H1 (cell line): ENCODE data around the gene PLA2G4A. TPM values are rescaled to one million over a fixed set of nuclear protein-coding genes. Genes with fewer than 3 reads are reported as not detected.

Experiments
- CTCF ChIA-PET: fragments of 300-600 bp; sonication (Branson Sonifier 250); formaldehyde crosslinking; loops from one replicate; lab custom pipeline; 2021; ENCODE audit not compliant: partially characterized antibody; lab: Charles Lee
- POLR2A ChIA-PET: fragments of 300-600 bp; sonication (Branson Sonifier 250); formaldehyde crosslinking; loops from one replicate; lab custom pipeline; 2021; ENCODE audit warnings: inconsistent platforms; ENCODE audit not compliant: partially characterized antibody; lab: Charles Lee
- DNase-seq, 2 experiments: peaks; one replicate each; pipeline versions ENCODE4 v3.0.0 to v3.0.0-alpha.2; 2010 to 2022; ENCODE audit warnings: low spot score in 2 of 2, low read depth in 1 of 2, mixed read lengths in 1 of 2
- FAIRE-seq: peaks from 2 replicates; lab custom pipeline; 2011; peaks lifted over from hg19 to GRCh38; lab: Jason Lieb, UNC
- H2AFZ ChIP-seq: 2 replicates; pipeline ENCODE4 v1.8.1; 2012; ENCODE audit warnings: low read length, inconsistent platforms
- H2AK5ac ChIP-seq: 2 replicates; pipeline ENCODE4 v1.6.1; 2013; ENCODE audit warnings: low read depth, low read length
- H2BK120ac ChIP-seq: replicated peaks from 2 replicates; pipeline ENCODE3; 2013; ENCODE audit warnings: low read depth, low read length, inconsistent platforms
- H2BK12ac ChIP-seq: 2 replicates; pipeline ENCODE4 v1.6.1; 2013; ENCODE audit warnings: low read depth, low read length
- H2BK15ac ChIP-seq: 2 replicates; pipeline ENCODE4 v1.6.1; 2013; ENCODE audit warnings: low read length
- H2BK20ac ChIP-seq: 2 replicates; pipeline ENCODE4 v1.6.1; 2013; ENCODE audit warnings: low read length
- H2BK5ac ChIP-seq: 2 replicates; pipeline ENCODE4 v1.6.1; 2013; ENCODE audit warnings: low read depth, low read length
- H3K14ac ChIP-seq: 2 replicates; pipeline ENCODE4 v1.6.1; 2013; ENCODE audit warnings: inconsistent platforms; ENCODE audit not compliant: insufficient read length
- H3K18ac ChIP-seq: 2 replicates; pipeline ENCODE4 v1.6.1; 2013; ENCODE audit warnings: low read length; ENCODE audit errors: extremely low read depth
- H3K23ac ChIP-seq: 2 replicates; pipeline ENCODE4 v1.6.1; 2013; ENCODE audit warnings: inconsistent platforms; ENCODE audit not compliant: insufficient read length
- H3K23me2 ChIP-seq: 2 replicates; pipeline ENCODE4 v1.6.1; 2013; ENCODE audit warnings: low read depth, low read length
- H3K27ac ChIP-seq: 2 replicates; pipeline ENCODE4 v1.6.1; 2011; ENCODE audit warnings: low read depth, low read length, inconsistent platforms
- H3K27me3 ChIP-seq, 4 experiments: replicated peaks in 1 of 4; 1 replicate in 1 of 4; 2 replicates in 3 of 4; pipeline versions ENCODE4 v1.6.1 to v1.8.1; 2011 to 2013; ENCODE audit warnings: low read length in 3 of 4, mild to moderate bottlenecking in 3 of 4, inconsistent platforms in 2 of 4, mixed read lengths in 2 of 4, moderate library complexity in 1 of 4; ENCODE audit not compliant: control insufficient read depth in 3 of 4, insufficient read depth in 3 of 4; ENCODE audit errors: extremely low read depth in 1 of 4
- H3K36me3 ChIP-seq, 4 experiments: 2 replicates each; pipeline versions ENCODE4 v1.6.1 to v1.8.1; 2011 to 2013; ENCODE audit warnings: mild to moderate bottlenecking in 4 of 4, low read length in 3 of 4, moderate library complexity in 2 of 4, control low read depth in 1 of 4, inconsistent platforms in 1 of 4; ENCODE audit not compliant: insufficient read depth in 4 of 4, control insufficient read depth in 2 of 4
- H3K4ac ChIP-seq: replicated peaks from 2 replicates; pipeline ENCODE3; 2013; ENCODE audit warnings: low read length, low read depth, mixed read lengths, inconsistent platforms; ENCODE audit not compliant: insufficient read length
- H3K4me1 ChIP-seq, 4 experiments: replicated peaks in 1 of 4; 1 replicate in 1 of 4; 2 replicates in 3 of 4; pipeline versions ENCODE4 v1.6.1 to v1.8.1; 2011 to 2013; ENCODE audit warnings: low read length in 3 of 4, inconsistent platforms in 2 of 4, mixed read lengths in 1 of 4; ENCODE audit not compliant: insufficient read depth in 4 of 4, control insufficient read depth in 3 of 4
- H3K4me2 ChIP-seq, 2 experiments: 2 replicates each; pipeline versions ENCODE4 v1.6.1 to v1.8.1; 2011 to 2013; ENCODE audit warnings: low read depth in 2 of 2, low read length in 2 of 2, control low read depth in 1 of 2, inconsistent platforms in 1 of 2, mild to moderate bottlenecking in 1 of 2; ENCODE audit not compliant: insufficient read depth in 1 of 2
- H3K4me3 ChIP-seq, 4 experiments: fragments of 200-600, 300-600 bp in 1 of 4; sonication (generic), shearing (Covaris generic), sonication (Bioruptor Twin) in 1 of 4; 2 replicates each; pipeline versions ENCODE4 v1.5.1 to v1.8.1; 2011 to 2016; ENCODE audit warnings: low read length in 4 of 4, low read depth in 3 of 4, control low read depth in 2 of 4, inconsistent platforms in 2 of 4, mild to moderate bottlenecking in 2 of 4, mixed read lengths in 1 of 4, moderate library complexity in 1 of 4; ENCODE audit not compliant: insufficient read depth in 2 of 4; ENCODE audit errors: extremely low read depth in 1 of 4
- H3K56ac ChIP-seq: replicated peaks from 2 replicates; pipeline ENCODE3; 2013; ENCODE audit warnings: low read depth, mild to moderate bottlenecking, mixed read lengths, low read length, inconsistent platforms; ENCODE audit not compliant: insufficient read length
- H3K79me1 ChIP-seq: 2 replicates; pipeline ENCODE4 v1.6.1; 2013; ENCODE audit warnings: low read depth, low read length, control low read depth
- H3K79me2 ChIP-seq, 2 experiments: 2 replicates each; pipeline versions ENCODE4 v1.6.1 to v1.8.1; 2012 to 2013; ENCODE audit warnings: low read length in 2 of 2, mild to moderate bottlenecking in 2 of 2, inconsistent platforms in 1 of 2; ENCODE audit not compliant: insufficient read depth in 2 of 2, control insufficient read depth in 1 of 2
- H3K9ac ChIP-seq, 4 experiments: replicated peaks in 1 of 4; 1 replicate in 1 of 4; 2 replicates in 3 of 4; pipeline versions ENCODE4 v1.6.1 to v1.8.1; 2011 to 2013; ENCODE audit warnings: low read depth in 3 of 4, low read length in 3 of 4, control low read depth in 2 of 4, mild to moderate bottlenecking in 2 of 4, moderate library complexity in 2 of 4, inconsistent platforms in 1 of 4; ENCODE audit errors: extremely low read depth in 1 of 4
- H3K9me3 ChIP-seq, 2 experiments: 2 replicates each; pipeline versions ENCODE4 v1.6.1 to v1.8.1; 2012 to 2013; ENCODE audit warnings: mild to moderate bottlenecking in 2 of 2, moderate library complexity in 2 of 2, control low read depth in 1 of 2, inconsistent platforms in 1 of 2, low read depth in 1 of 2, low read length in 1 of 2, mixed read lengths in 1 of 2; ENCODE audit not compliant: insufficient read depth in 2 of 2
- H4K20me1 ChIP-seq, 2 experiments: replicated peaks in 1 of 2; 2 replicates each; pipeline versions ENCODE3 to v1.8.1; 2011 to 2013; ENCODE audit warnings: inconsistent platforms in 2 of 2, low read length in 2 of 2, mild to moderate bottlenecking in 1 of 2; ENCODE audit not compliant: insufficient read depth in 2 of 2, control insufficient read depth in 1 of 2
- H4K5ac ChIP-seq: 2 replicates; pipeline ENCODE4 v1.6.1; 2013; ENCODE audit warnings: low read length, low read depth, mixed read lengths, inconsistent platforms; ENCODE audit not compliant: insufficient read length
- H4K8ac ChIP-seq: 2 replicates; pipeline ENCODE4 v1.8.0; 2013; ENCODE audit warnings: mild to moderate bottlenecking, moderate library complexity, low read length, inconsistent platforms; ENCODE audit not compliant: insufficient read depth; ENCODE audit errors: extremely low read depth
- H4K91ac ChIP-seq: replicated peaks from 2 replicates; pipeline ENCODE3; 2013; ENCODE audit warnings: low read length, mixed read lengths, inconsistent platforms; ENCODE audit not compliant: insufficient read length
- BACH1 ChIP-seq: IDR thresholded peaks from 2 replicates; pipeline ENCODE4 v1.6.1; 2012; ENCODE audit warnings: low read length, improper control_type of control experiment
- CBX5 ChIP-seq: fragments of 300-800, 300-1000 bp; sonication (generic); IDR thresholded peaks from 2 replicates; pipeline ENCODE4 v1.7.1; 2016; ENCODE audit warnings: antibody characterized with exemption, low read length, low read depth
- E2F6 ChIP-seq: IDR thresholded peaks from 2 replicates; pipeline ENCODE4 v1.6.1; 2012; ENCODE audit warnings: inconsistent platforms
- JUN ChIP-seq: IDR thresholded peaks from 2 replicates; pipeline ENCODE4 v1.6.1; 2011; ENCODE audit warnings: low read depth, mild to moderate bottlenecking, improper control_type of control experiment, low read length
- KDM4A ChIP-seq: IDR thresholded peaks from one replicate; pipeline ENCODE4 v1.7.1; 2012; ENCODE audit warnings: low read depth, mild to moderate bottlenecking, moderate library complexity, low read length, inconsistent platforms; ENCODE audit not compliant: severe bottlenecking
- MAX ChIP-seq: IDR thresholded peaks from 2 replicates; pipeline ENCODE4 v1.6.1; 2012; ENCODE audit warnings: inconsistent platforms
- SIN3A ChIP-seq, 2 experiments: IDR thresholded peaks in 1 of 2; conservative IDR thresholded peaks in 1 of 2; 2 replicates each; pipeline ENCODE4 v1.6.1; 2011 to 2012; ENCODE audit warnings: low read length in 2 of 2, improper control_type of control experiment in 1 of 2, low read depth in 1 of 2, mild to moderate bottlenecking in 1 of 2
- SP1 ChIP-seq: IDR thresholded peaks from 2 replicates; pipeline ENCODE4 v1.6.1; 2011; ENCODE audit warnings: low read depth, low read length
- TAF1 ChIP-seq: IDR thresholded peaks from 2 replicates; pipeline ENCODE4 v1.6.1; 2011; ENCODE audit warnings: mild to moderate bottlenecking, low read depth, low read length
- WGBS, 2 experiments: shearing (Covaris generic) in 1 of 2; methylation state at CpG; one replicate each; pipeline versions ENCODE4 v1.1.6 to v1.1.7; 2013 to 2015; ENCODE audit warnings: low lambda C conversion rate in 2 of 2, mixed read lengths in 2 of 2, inconsistent platforms in 1 of 2, low coverage in 1 of 2, missing lambda C conversion rate in 1 of 2; ENCODE audit not compliant: insufficient replicate concordance in 2 of 2, insufficient coverage in 1 of 2, insufficient read length in 1 of 2; ENCODE audit errors: extremely low coverage in 1 of 2, missing lambda C conversion rate in 1 of 2; 5-methylcytosine and 5-hydroxymethylcytosine counted together
- long read RNA-seq, 2 experiments: library from RNA in 1 of 2; library from capped mRNA in 1 of 2; stranded (forward); transcript quantifications; one replicate each; pipeline ENCODE4 v2.0.0, GENCODE V29; 2021; ENCODE audit warnings: inconsistent platforms in 1 of 2
- polyA minus RNA-seq, 3 experiments: library from RNA; depleted of rRNA, polyadenylated mRNA; stranded (reverse); fragments of >200 nt; gene quantifications; 1 replicate in 2 of 3; 2 replicates in 1 of 3; pipeline ENCODE4 v1.2.3, GENCODE V29; 2011
- polyA plus RNA-seq, 7 experiments: library from polyadenylated mRNA; depleted of rRNA in 3 of 7; stranded (reverse) in 5 of 7; unstranded in 2 of 7; fragments of >200 nt in 5 of 7; fragments of 200-250 nt in 2 of 7; gene quantifications; 1 replicate in 5 of 7; 2 replicates in 1 of 7; 4 replicates in 1 of 7; pipeline versions ENCODE4 v1.2.1 to v1.2.3, GENCODE V29; 2011 to 2013; ENCODE audit warnings: missing spikeins in 2 of 7, mixed read lengths in 2 of 7
- total RNA-seq: library from RNA; stranded (reverse); fragmentation: NEBNext Ultra II Directional; extraction: Animal tissue kit (Norgen Biotek cat#: 25700); gene quantifications from 2 replicates; pipeline ENCODE4 v1.2.1, GENCODE V29; 2021

Gene PLA2G4A
- total RNA-seq (1.4 and 1.8 TPM in 2 replicates), polyA plus RNA-seq (2011; rRNA removed) (0.44 and 0.63 TPM in 2 replicates), polyA minus RNA-seq (2011; rRNA and poly(A)+ RNA removed) (0.98 and 1.6 TPM in 2 replicates)
- 0.72 TPM for polyA plus RNA-seq (2011; cell fraction: cytosol; rRNA removed)
- polyA plus RNA-seq (2011; cell fraction: nucleus; rRNA removed), result 0.41 TPM
- 0.62 to 1.1 TPM (median 0.93 TPM) in 4 replicates for polyA plus RNA-seq (2012, experiment 1 of 2)
- 0.05 TPM for polyA plus RNA-seq (2012, experiment 2 of 2)
- polyA plus RNA-seq (2013, experiment 1 of 2), result 1.2 TPM
- 1.4 TPM for polyA plus RNA-seq (2013, experiment 2 of 2)
- 1.2 TPM for polyA minus RNA-seq (2011; cell fraction: cytosol; rRNA and poly(A)+ RNA removed)
- 1.00 TPM for polyA minus RNA-seq (2011; cell fraction: nucleus; rRNA and poly(A)+ RNA removed)
- long read RNA-seq, experiment 1, partial matches to known transcripts, result 2 of 2 reads
- long read RNA-seq, experiment 1, other reads (novel, unspliced or antisense), result 0 of 2 reads
- long read RNA-seq, experiment 2, result 0 reads

GRCh38 chr1:186828611-186829454 lies at the start of gene PLA2G4A:
PLA2G4A (plus strand) TSS chr1:186828949; CDS start chr1:186854355, 25,406 bp downstream.
- Histone ChIP-seq H3K79me2 (no peaks in the 10 kb centered on the region), H2AFZ (peak within 1 kb of the TSS; percentile 99), H3K23me2 (peaks cover 5% of the 10 kb centered on the region), H3K4ac (no peak within 1 kb of the TSS), H4K5ac (no peak within 1 kb of the TSS), H2BK5ac (no peak within 1 kb of the TSS), H3K18ac (no peak within 1 kb of the TSS), H2BK120ac (no peak within 1 kb of the TSS), H3K27ac (no peak within 1 kb of the TSS), H3K4me1 (no peaks in the 10 kb centered on the region; a peak in 1 of 7 replicates), H4K91ac (no peak within 1 kb of the TSS), H4K20me1 (no peaks in the 10 kb centered on the region), H2BK12ac (no peak within 1 kb of the TSS), H3K23ac (no peak within 1 kb of the TSS), H3K4me2 (peak within 1 kb of the TSS; percentile 77 to 82), H3K79me1 (no peaks in the 10 kb centered on the region), H3K56ac (no peak within 1 kb of the TSS), H2AK5ac (no peak within 1 kb of the TSS), H4K8ac (no peak within 1 kb of the TSS), H3K27me3 (no peaks in the 10 kb centered on the region), H2BK20ac (no peak within 1 kb of the TSS), H3K9me3 (no peaks in the 10 kb centered on the region), H3K4me3 (peak within 1 kb of the TSS; percentile 40 to 76 (median 69)), H3K14ac (no peak within 1 kb of the TSS), H3K9ac (peak within 1 kb of the TSS in 2 of 4 experiments; percentile 5; a peak in 1 of 7 replicates), H3K36me3 (no peaks in the 10 kb centered on the region), H2BK15ac (no peak within 1 kb of the TSS)
- FAIRE-seq, result no peak
- ChIA-PET POLR2A (no interaction called here), CTCF (interaction anchor here (0.5 to 0.6 kb wide), 2 partner anchors 146 to 845 kb away, joined by 4 read pairs; no protein-coding TSS in a partner anchor)
- WGBS, 2 experiments, result 28% methylated on average over 17 of the region's 17 CpGs; no CpG with 5 or more reads in 1 of the 2 experiments
- no peak for DNase-seq
- TF ChIP-seq JUN (no peak), MAX (peak; percentile 84), TAF1 (peak; percentile 28; the same call in 1 of the 2 replicates), CBX5 (no peak), E2F6 (peak; percentile 66), SP1 (no peak), SIN3A (conservative IDR thresholded peaks at IDR 0.05 in 1 of 2, IDR thresholded peaks at IDR 0.05 in 1 of 2; ENCODE audit: low read depth in 1 of 2, low read length in 2 of 2) (peak in 1 of 2 experiments; percentile 72; a peak in 1 of 4 replicates), BACH1 (no peak), KDM4A (peak; percentile 60)
